K562 (cell line): Measurements from ENCODE around the gene NXN. TPM values are rescaled to one million over a fixed set of nuclear protein-coding genes. Genes with fewer than 3 reads are reported as not detected.

Experiments used
- ATAC-seq: fragments of 200-7000 bp; cut with Tn5 transposase; 3 replicates; pipeline ENCODE4 v1.9.1; 2020; ENCODE audit warnings: moderate library complexity
- BruUV-seq: library from RNA; stranded (reverse); fragments of 400-500 nt; replicated peaks from 2 replicates; lab custom pipeline; 2021; lab: Mats Ljungman, UMichigan
- CTCF ChIA-PET: fragments of 300-600 bp; formaldehyde crosslinking; extraction: SDS; loops from one replicate; lab custom pipeline; 2021; ENCODE audit warnings: low intra/inter-chr PET ratio; lab: Yijun Ruan, JAX
- POLR2A ChIA-PET: fragments of 300-600, 350-650 bp; sonication (Branson Sonifier 250); formaldehyde crosslinking; extraction: SDS; loops from one replicate; lab custom pipeline; 2021; ENCODE audit warnings: antibody characterized with exemption, inconsistent platforms; lab: Yijun Ruan, JAX
- DNase-seq, 4 experiments: peaks; one replicate each; pipeline versions ENCODE4 v3.0.0 to v3.0.0-alpha.2; 2011 to 2018; ENCODE audit warnings: low spot score in 3 of 4, mixed read lengths in 3 of 4; ENCODE audit errors: extremely low read depth in 1 of 4
- FAIRE-seq: peaks from 2 replicates; lab custom pipeline; 2011; peaks lifted over from hg19 to GRCh38; lab: Jason Lieb, UNC
- H2AFZ ChIP-seq: 2 replicates; pipeline ENCODE4 v1.6.0; 2011; ENCODE audit warnings: low read depth, low read length, control low read depth, inconsistent platforms
- H3K27ac ChIP-seq: fragments of 200-600 bp; 3 replicates; pipeline ENCODE4 v1.8.0; 2011; ENCODE audit warnings: low read depth, mild to moderate bottlenecking, control low read depth, inconsistent platforms, low read length, moderate library complexity, mixed read lengths; ENCODE audit errors: extremely low read depth
- H3K27me3 ChIP-seq, 2 experiments: fragments of 300-600 bp in 1 of 2; 2 replicates in 1 of 2; 3 replicates in 1 of 2; pipeline versions ENCODE4 v1.6.0 to v1.8.0; 2011; ENCODE audit warnings: inconsistent platforms in 2 of 2, low read length in 2 of 2, mild to moderate bottlenecking in 1 of 2, mixed read lengths in 1 of 2, moderate library complexity in 1 of 2; ENCODE audit not compliant: control insufficient read depth in 2 of 2, insufficient read depth in 2 of 2
- H3K36me3 ChIP-seq: fragments of 300-600 bp; 3 replicates; pipeline ENCODE4 v1.8.0; 2011; ENCODE audit warnings: mild to moderate bottlenecking, low read length, inconsistent platforms; ENCODE audit not compliant: control insufficient read depth, insufficient read depth
- H3K4me1 ChIP-seq, 2 experiments: fragments of 200-600 bp in 1 of 2; replicated peaks in 1 of 2; 2 replicates in 1 of 2; 3 replicates in 1 of 2; pipeline versions ENCODE4 v1.5.1 to v1.8.0; 2011; ENCODE audit warnings: inconsistent platforms in 2 of 2, low read length in 2 of 2, mild to moderate bottlenecking in 1 of 2, mixed read lengths in 1 of 2, moderate library complexity in 1 of 2; ENCODE audit not compliant: control insufficient read depth in 2 of 2, insufficient read depth in 2 of 2
- H3K4me2 ChIP-seq: 2 replicates; pipeline ENCODE4 v1.6.1; 2011; ENCODE audit warnings: low read length, control low read depth, inconsistent platforms, mixed read lengths; ENCODE audit not compliant: insufficient read depth
- H3K4me3 ChIP-seq: fragments of 200-600 bp; sonication (generic), shearing (Covaris generic); 2 replicates; pipeline ENCODE4 v1.5.1; 2016; ENCODE audit warnings: control low read depth, inconsistent platforms
- H3K79me2 ChIP-seq: fragments of 200-600 bp; 3 replicates; pipeline ENCODE4 v1.8.0; 2011; ENCODE audit warnings: low read length, inconsistent platforms; ENCODE audit not compliant: control insufficient read depth, insufficient read depth
- H3K9ac ChIP-seq, 2 experiments: 2 replicates each; pipeline versions ENCODE4 v1.6.0 to v1.6.1; 2011; ENCODE audit warnings: low read depth in 2 of 2, low read length in 2 of 2, control low read depth in 1 of 2, inconsistent platforms in 1 of 2, mild to moderate bottlenecking in 1 of 2, mixed read lengths in 1 of 2; ENCODE audit not compliant: insufficient read depth in 1 of 2
- H3K9me1 ChIP-seq: one replicate; pipeline ENCODE4 v1.6.0; 2011; ENCODE audit warnings: inconsistent platforms, mild to moderate bottlenecking, low read length, moderate library complexity; ENCODE audit not compliant: control insufficient read depth, insufficient read depth
- H3K9me3 ChIP-seq: replicated peaks from 2 replicates; pipeline ENCODE4 v1.5.1; 2011; ENCODE audit warnings: low read depth, low read length, inconsistent platforms; ENCODE audit not compliant: control insufficient read depth, insufficient read depth
- H4K20me1 ChIP-seq: replicated peaks from 2 replicates; pipeline ENCODE4 v1.6.1; 2011; ENCODE audit warnings: low read length, inconsistent platforms, mixed read lengths; ENCODE audit not compliant: control insufficient read depth, insufficient read depth
- CHAMP1 ChIP-seq: fragments of 450-650 bp; IDR thresholded peaks from 2 replicates; pipeline ENCODE4 v1.6.1; 2016; ENCODE audit warnings: mild to moderate bottlenecking
- E2F5 ChIP-seq: sonication (generic); formaldehyde crosslinking; IDR thresholded peaks from 2 replicates; pipeline ENCODE4 v1.8.0; 2022; ENCODE audit warnings: mild to moderate bottlenecking, missing genetic modification reagents
- ILF3 ChIP-seq: fragments of 450-650 bp; IDR thresholded peaks from 2 replicates; pipeline ENCODE4 v1.6.1; 2018; ENCODE audit warnings: antibody characterized with exemption, mild to moderate bottlenecking, moderate library complexity, borderline replicate concordance
- KAT8 ChIP-seq: fragments of 450-650 bp; IDR thresholded peaks from 2 replicates; pipeline ENCODE4 v1.6.1; 2016; ENCODE audit warnings: low read depth, mild to moderate bottlenecking
- KHSRP ChIP-seq: fragments of 450-650 bp; IDR thresholded peaks from 2 replicates; pipeline ENCODE4 v1.6.1; 2017
- MIER1 ChIP-seq: fragments of 450-650 bp; IDR thresholded peaks from 2 replicates; pipeline ENCODE4 v1.6.1; 2016; ENCODE audit warnings: antibody characterized with exemption, mild to moderate bottlenecking, low read depth
- POLR2A ChIP-seq: fragments of 450-650 bp; conservative IDR thresholded peaks from 2 replicates; pipeline ENCODE4 v1.6.1; 2016
- ZBTB5 ChIP-seq: fragments of 450-650 bp; IDR thresholded peaks from 2 replicates; pipeline ENCODE4 v1.6.1; 2017; ENCODE audit warnings: antibody characterized with exemption
- ZBTB9 ChIP-seq: fragments of 450-650 bp; formaldehyde crosslinking; IDR thresholded peaks from 2 replicates; pipeline ENCODE4 v1.4.0; 2020; ENCODE audit warnings: mild to moderate bottlenecking, moderate library complexity
- WGBS: fragments of 100-300 bp; shearing (Covaris generic); methylation state at CpG from one replicate; pipeline ENCODE4 v1.1.6; 2016; ENCODE audit warnings: low coverage, mixed read lengths; ENCODE audit not compliant: insufficient coverage; ENCODE audit errors: missing lambda C conversion rate; 5-methylcytosine and 5-hydroxymethylcytosine counted together
- in situ Hi-C: fragments of 300-500 bp; cut with MboI; formaldehyde crosslinking; loops from 4 replicates; pipeline ENCODE4 v1.15.0; 2018; ENCODE audit warnings: inconsistent platforms, mixed read lengths
- intact Hi-C: fragments of 100-400 bp; cut with micrococcal nuclease; formaldehyde crosslinking; loops from 2 replicates; pipeline ENCODE4 v1.14.2; 2022
- polyA plus RNA-seq, 8 experiments: library from polyadenylated mRNA; depleted of rRNA in 4 of 8; stranded (reverse) in 5 of 8; unstranded in 3 of 8; fragments of >200 nt; fragmentation: Nextera tagmentation in 2 of 8; fragmentation: Illumina TruSeq in 1 of 8; extraction: Ambion mirVana in 2 of 8; extraction: Trizol in 1 of 8; gene quantifications; 2 replicates each; pipeline versions ENCODE4 v1.2.1 to v1.2.3, GENCODE V29; 2011 to 2014; ENCODE audit warnings: inconsistent platforms in 1 of 8, missing spikeins in 1 of 8
- total RNA-seq, 7 experiments: library from RNA; depleted of rRNA in 6 of 7; stranded (reverse); fragments of >200 nt in 6 of 7; fragmentation: Illumina TruSeq in 2 of 7; extraction: Trizol in 2 of 7; gene quantifications; 2 replicates each; pipeline versions ENCODE4 v1.2.1 to v1.2.3, GENCODE V29; 2011 to 2021; ENCODE audit warnings: low replicate concordance in 1 of 7

Gene NXN
- total and polyA plus RNA-seq, 9 of the 15 experiments (the other 6 are each of a cell fraction or from before 2014, with no cell fraction given) = 0.08 to 0.39 (median 0.29) TPM; not detected in 5

- TF ChIP-seq CHAMP1 (no peak), KHSRP (no peak), ZBTB5 (no peak), KAT8 (no peak), ILF3 (no peak)
These were observed 23.4 kb upstream of the NXN start (continued) for GRCh38 chr17:1002771-1003555.

GRCh38 chr17:1002412-1002753, 22.8 kb upstream of the NXN start:
- no TSS peak for BruUV-seq
- WGBS = 100% methylated on average over 2 of the region's 4 CpGs
- H3K4me2 ChIP-seq = no peak overlapping the region
- H3K4me1 ChIP-seq = peaks cover 6 to 30% of the 10 kb centered on the region in 2 experiments; a peak in 3 of 5 replicates
- DNase-seq = no peak
- H3K4me3 ChIP-seq = no peak overlapping the region
- ChIA-PET POLR2A (interaction anchor here (0.6 kb wide), 1 partner anchor 23 kb away, joined by 3 read pairs; the partner anchor contains the start of gene NXN), CTCF (no interaction called here)
- intact Hi-C loops = no loop called here
- peaks cover 46% of the 10 kb centered on the region for H3K36me3 ChIP-seq
- no peak overlapping the region for H3K9ac ChIP-seq
- H4K20me1 ChIP-seq = no peaks in the 10 kb centered on the region
- H3K27ac ChIP-seq = no peak overlapping the region
- ATAC-seq = no peak
- H3K9me3 ChIP-seq = no peaks in the 10 kb centered on the region
- TF ChIP-seq E2F5 = no peak
- TF ChIP-seq POLR2A = 0 out of 2 replicates have a peak, but pooled peaks have one; percentile 2
- TF ChIP-seq MIER1 = no peak
- no peak for TF ChIP-seq ZBTB9
- no peak overlapping the region for H2AFZ ChIP-seq
- H3K79me2 ChIP-seq = peaks cover 20% of the 10 kb centered on the region
- peaks cover 3% of the 10 kb centered on the region for H3K9me1 ChIP-seq
- H3K27me3 ChIP-seq = no peaks in the 10 kb centered on the region
- no peak for FAIRE-seq
- in situ Hi-C loops = no loop called here
